ENCODE measurements around the gene IKZF1.
"Not testable (repeated sequence)": the region's sequence is repeated elsewhere in the genome, so short reads cannot be mapped to it uniquely, and the experiment has no call there.

The IKZF1 gene

GRCh38 chr7:50334341-50334994, 30.0 kb downstream of the IKZF1 start:
- DNase-seq (ENCODE audit: low spot score): no peak

GRCh38 chr7:50335230-50335794, 30.8 kb downstream of the IKZF1 start:
- DNase-seq (ENCODE audit: low spot score): no peak

GRCh38 chr7:50335795-50336754, 31.6 kb downstream of the IKZF1 start:
- DNase-seq (ENCODE audit: low spot score): peak; percentile 84

GRCh38 chr7:50336894-50337703, 32.6 kb downstream of the IKZF1 start:
- DNase-seq (ENCODE audit: low spot score): no peak

- DNase-seq (ENCODE audit: low spot score): not testable (repeated sequence)
These were observed 35.0 kb downstream of the IKZF1 start for GRCh38 chr7:50339472-50339871.

- DNase-seq (ENCODE audit: low spot score): peak; percentile 75
These were observed 35.5 kb downstream of the IKZF1 start for GRCh38 chr7:50339990-50340500.

GRCh38 chr7:50341724-50342123, 37.2 kb downstream of the IKZF1 start:
- peak; percentile 64 for DNase-seq (ENCODE audit: low spot score)

GRCh38 chr7:50342616-50343114, 38.1 kb downstream of the IKZF1 start:
- no peak for DNase-seq (ENCODE audit: low spot score)

- no peak for DNase-seq (ENCODE audit: low spot score)
These were observed 42.3 kb downstream of the IKZF1 start for GRCh38 chr7:50346545-50347497.

- DNase-seq (ENCODE audit: low spot score): peak; percentile 53
These were observed 43.2 kb downstream of the IKZF1 start for GRCh38 chr7:50347693-50348092.

- no peak for DNase-seq (ENCODE audit: low spot score)
These were observed 44.1 kb downstream of the IKZF1 start for GRCh38 chr7:50348469-50349162.

GRCh38 chr7:50349399-50349798, 44.9 kb downstream of the IKZF1 start:
- DNase-seq (ENCODE audit: low spot score): no peak

GRCh38 chr7:50349963-50350944, 45.7 kb downstream of the IKZF1 start:
- DNase-seq (ENCODE audit: low spot score): peak; percentile 85

- DNase-seq (ENCODE audit: low spot score): peak; percentile 73
These were observed 46.8 kb downstream of the IKZF1 start for GRCh38 chr7:50351267-50351666.

GRCh38 chr7:50352282-50352681, 47.8 kb downstream of the IKZF1 start:
- DNase-seq (ENCODE audit: low spot score): peak; percentile 83

GRCh38 chr7:50352751-50353150, 48.2 kb downstream of the IKZF1 start:
- no peak for DNase-seq (ENCODE audit: low spot score)

- no peak for DNase-seq (ENCODE audit: low spot score)
These were observed 48.7 kb downstream of the IKZF1 start for GRCh38 chr7:50353201-50353600.

GRCh38 chr7:50353894-50354595, 49.5 kb downstream of the IKZF1 start:
- DNase-seq (ENCODE audit: low spot score): no peak
